SK-N-SH treated with all-trans-retinoic acid at 6 μM for 48 hours (cell line): ENCODE data around the gene SFPQ.

ENCODE experiments used
- ARNTL ChIP-seq: fragments of 450-650 bp; formaldehyde crosslinking; IDR thresholded peaks from 2 replicates; pipeline ENCODE4 v1.5.0; 2020; ENCODE audit warnings: low read depth, mild to moderate bottlenecking, moderate library complexity, borderline replicate concordance
- CSDC2 ChIP-seq: fragments of 250-450 bp; sonication (Bioruptor Pico); IDR thresholded peaks from 2 replicates; pipeline ENCODE4 v1.5.0; 2020; ENCODE audit warnings: mild to moderate bottlenecking, moderate library complexity
- ESRRG ChIP-seq: fragments of 250-450 bp; sonication (Bioruptor Pico); IDR thresholded peaks from 2 replicates; pipeline ENCODE4 v1.6.1; 2021; ENCODE audit warnings: mild to moderate bottlenecking
- GLIS3 ChIP-seq: fragments of 250-450 bp; sonication (Bioruptor Pico); IDR thresholded peaks from 2 replicates; pipeline ENCODE4 v1.5.0; 2020; ENCODE audit warnings: mild to moderate bottlenecking, moderate library complexity
- PPARA ChIP-seq: fragments of 250-450 bp; sonication (Bioruptor Pico); IDR thresholded peaks from 2 replicates; pipeline ENCODE4 v1.5.0; 2020; ENCODE audit warnings: mild to moderate bottlenecking, borderline replicate concordance
- RARB ChIP-seq: fragments of 250-450 bp; sonication (Bioruptor Pico); IDR thresholded peaks from 2 replicates; pipeline ENCODE4 v1.8.0; 2021; ENCODE audit warnings: mild to moderate bottlenecking, moderate library complexity
- ZFP3 ChIP-seq: fragments of 250-450 bp; sonication (Bioruptor Pico); IDR thresholded peaks from 2 replicates; pipeline ENCODE4 v1.5.0; 2020; ENCODE audit warnings: mild to moderate bottlenecking, moderate library complexity
- ZFP30 ChIP-seq: fragments of 450-650 bp; formaldehyde crosslinking; IDR thresholded peaks from 2 replicates; pipeline ENCODE4 v1.5.0; 2022; ENCODE audit warnings: mild to moderate bottlenecking, moderate library complexity
- ZNF565 ChIP-seq: fragments of 450-650 bp; formaldehyde crosslinking; conservative IDR thresholded peaks from 2 replicates; pipeline ENCODE4 v1.5.0; 2020; ENCODE audit warnings: low read depth, mild to moderate bottlenecking, moderate library complexity
- TF ChIP-seq, protein P1 (sequence below): fragments of 250-450 bp; sonication (Bioruptor Pico); IDR thresholded peaks from 2 replicates; pipeline ENCODE4 v1.8.0; 2020; ENCODE audit warnings: mild to moderate bottlenecking, moderate library complexity, borderline replicate concordance

DNA sequence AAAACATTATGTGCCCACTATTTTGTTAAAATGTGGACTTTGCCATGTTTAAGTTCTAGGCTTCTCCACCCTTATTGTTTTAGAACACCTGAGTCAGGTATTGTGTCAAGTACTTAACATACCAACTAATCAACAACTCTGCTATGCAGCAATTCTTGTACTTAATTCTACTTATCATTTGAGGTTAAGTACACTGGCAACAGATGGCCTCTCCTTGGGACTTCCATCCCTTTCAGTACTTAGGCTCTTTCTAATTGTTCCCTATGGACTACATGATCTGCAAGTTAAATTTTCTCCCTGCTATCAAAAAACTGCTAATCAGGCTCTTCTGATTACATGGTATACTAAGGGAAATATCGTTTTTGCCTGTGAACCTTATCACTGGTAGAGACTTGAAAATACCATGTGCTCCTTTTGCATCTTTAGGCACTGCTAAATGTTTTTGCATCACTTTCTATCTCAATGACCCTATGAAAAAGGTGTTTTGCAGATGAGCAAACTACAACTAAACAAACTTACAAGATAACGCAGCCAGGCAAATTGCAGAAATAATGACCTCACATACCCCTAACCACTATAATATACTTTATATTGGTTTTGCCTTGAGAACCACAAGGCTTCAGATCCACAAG is 18.9 kb downstream of the SFPQ start:
- TF ChIP-seq GLIS3 (CRISPR knock-in tag) (peak; percentile 60; the same call in 1 of the 2 replicates), ZFP30 (CRISPR knock-in tag) (no peak), ESRRG (no peak), ZFP3 (no peak), RARB (no peak), ARNTL (no peak), CSDC2 (CRISPR knock-in tag) (no peak), PPARA (CRISPR knock-in tag) (no peak), ZNF565 (CRISPR knock-in tag) (no peak)
- TF ChIP-seq, protein P1, sequence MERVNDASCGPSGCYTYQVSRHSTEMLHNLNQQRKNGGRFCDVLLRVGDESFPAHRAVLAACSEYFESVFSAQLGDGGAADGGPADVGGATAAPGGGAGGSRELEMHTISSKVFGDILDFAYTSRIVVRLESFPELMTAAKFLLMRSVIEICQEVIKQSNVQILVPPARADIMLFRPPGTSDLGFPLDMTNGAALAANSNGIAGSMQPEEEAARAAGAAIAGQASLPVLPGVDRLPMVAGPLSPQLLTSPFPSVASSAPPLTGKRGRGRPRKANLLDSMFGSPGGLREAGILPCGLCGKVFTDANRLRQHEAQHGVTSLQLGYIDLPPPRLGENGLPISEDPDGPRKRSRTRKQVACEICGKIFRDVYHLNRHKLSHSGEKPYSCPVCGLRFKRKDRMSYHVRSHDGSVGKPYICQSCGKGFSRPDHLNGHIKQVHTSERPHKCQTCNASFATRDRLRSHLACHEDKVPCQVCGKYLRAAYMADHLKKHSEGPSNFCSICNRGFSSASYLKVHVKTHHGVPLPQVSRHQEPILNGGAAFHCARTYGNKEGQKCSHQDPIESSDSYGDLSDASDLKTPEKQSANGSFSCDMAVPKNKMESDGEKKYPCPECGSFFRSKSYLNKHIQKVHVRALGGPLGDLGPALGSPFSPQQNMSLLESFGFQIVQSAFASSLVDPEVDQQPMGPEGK (CRISPR knock-in tag), result no peak
